Endothelial cell of umbilical vein (primary cell): ENCODE results near the gene ARHGAP10. TPM values are rescaled to one million over a fixed set of nuclear protein-coding genes. Genes with fewer than 3 reads are reported as not detected.

Experiments used
- BruUV-seq: library from RNA; stranded (reverse); fragments of 400-500 nt; replicated peaks from 2 replicates; lab custom pipeline; 2021; lab: Mats Ljungman, UMichigan
- CTCF ChIA-PET: fragments of 300-600, 350-600 bp; sonication (Branson Sonifier 250); formaldehyde crosslinking; loops from one replicate; lab custom pipeline; 2021; ENCODE audit warnings: antibody characterized with exemption, inconsistent platforms; lab: Charles Lee
- POLR2A ChIA-PET: fragments of 300-600, 350-600 bp; sonication (Branson Sonifier 250); formaldehyde crosslinking; loops from one replicate; lab custom pipeline; 2021; ENCODE audit warnings: antibody characterized with exemption, inconsistent platforms; lab: Charles Lee
- DNase-seq: peaks from one replicate; pipeline ENCODE4 v3.0.0-alpha.2; 2011; ENCODE audit warnings: low read depth, low spot score
- FAIRE-seq: peaks from 2 replicates; lab custom pipeline; 2011; peaks lifted over from hg19 to GRCh38; lab: Jason Lieb, UNC
- H2AFZ ChIP-seq: 2 replicates; pipeline ENCODE4 v1.6.0; 2012; ENCODE audit warnings: low read depth, low read length, control low read depth, inconsistent platforms
- H3K27ac ChIP-seq: 2 replicates; pipeline ENCODE4 v1.5.1; 2011; ENCODE audit warnings: low read depth, mild to moderate bottlenecking, control low read depth, low read length, moderate library complexity; ENCODE audit not compliant: insufficient read depth
- H3K27me3 ChIP-seq, 2 experiments: 2 replicates each; pipeline versions ENCODE4 v1.6.0 to v1.6.1; 2011; ENCODE audit warnings: low read length in 2 of 2, mixed read lengths in 1 of 2; ENCODE audit not compliant: control insufficient read depth in 2 of 2, insufficient read depth in 2 of 2
- H3K36me3 ChIP-seq, 2 experiments: 2 replicates in 1 of 2; 3 replicates in 1 of 2; pipeline ENCODE4 v1.5.1; 2011; ENCODE audit warnings: low read length in 2 of 2, mild to moderate bottlenecking in 1 of 2, moderate library complexity in 1 of 2; ENCODE audit not compliant: control insufficient read depth in 2 of 2, insufficient read depth in 2 of 2; ENCODE audit errors: extremely low read depth in 1 of 2
- H3K4me1 ChIP-seq: 3 replicates; pipeline ENCODE4 v1.5.1; 2011; ENCODE audit warnings: mild to moderate bottlenecking, low read length; ENCODE audit not compliant: control insufficient read depth, insufficient read depth; ENCODE audit errors: extremely low read depth
- H3K4me2 ChIP-seq: 2 replicates; pipeline ENCODE4 v1.6.1; 2011; ENCODE audit warnings: low read length, control low read depth, mixed read lengths; ENCODE audit not compliant: insufficient read depth
- H3K4me3 ChIP-seq, 3 experiments: fragments of 200-600 bp in 1 of 3; sonication (generic), shearing (Covaris generic) in 1 of 3; replicated peaks in 1 of 3; 2 replicates each; pipeline ENCODE4 v1.5.1; 2011 to 2016; ENCODE audit warnings: control low read depth in 3 of 3, low read length in 3 of 3, mild to moderate bottlenecking in 2 of 3, inconsistent platforms in 1 of 3, low read depth in 1 of 3, moderate library complexity in 1 of 3; ENCODE audit not compliant: insufficient read depth in 1 of 3
- H3K79me2 ChIP-seq: 2 replicates; pipeline ENCODE4 v1.6.0; 2012; ENCODE audit warnings: low read length, inconsistent platforms; ENCODE audit not compliant: control insufficient read depth, insufficient read depth
- H3K9ac ChIP-seq: replicated peaks from 2 replicates; pipeline ENCODE3; 2011; ENCODE audit warnings: low read length, control low read depth; ENCODE audit not compliant: insufficient read depth; ENCODE audit errors: extremely low read depth
- H3K9me1 ChIP-seq: replicated peaks from 3 replicates; pipeline ENCODE4 v1.6.0; 2011; ENCODE audit warnings: mild to moderate bottlenecking, low read length; ENCODE audit not compliant: control insufficient read depth, insufficient read depth; ENCODE audit errors: extremely low read depth
- H3K9me3 ChIP-seq: replicated peaks from 2 replicates; pipeline ENCODE4 v1.5.1; 2012; ENCODE audit warnings: low read length, inconsistent platforms; ENCODE audit not compliant: control insufficient read depth, insufficient read depth
- H4K20me1 ChIP-seq: replicated peaks from 2 replicates; pipeline ENCODE3; 2011; ENCODE audit warnings: mild to moderate bottlenecking, low read length; ENCODE audit not compliant: control insufficient read depth, insufficient read depth; ENCODE audit errors: extremely low read depth
- FOS ChIP-seq: IDR thresholded peaks from 2 replicates; pipeline ENCODE4 v1.6.1; 2011; ENCODE audit warnings: mild to moderate bottlenecking, low read length, moderate library complexity, borderline replicate concordance; ENCODE audit not compliant: insufficient read depth
- GATA2 ChIP-seq: IDR thresholded peaks from 2 replicates; pipeline ENCODE4 v1.7.0; 2011; ENCODE audit warnings: low read depth, mild to moderate bottlenecking, moderate library complexity, mixed read lengths, low read length; ENCODE audit not compliant: insufficient read length, insufficient read depth
- JUN ChIP-seq: IDR thresholded peaks from 2 replicates; pipeline ENCODE4 v1.6.1; 2011; ENCODE audit warnings: borderline replicate concordance, low read depth; ENCODE audit not compliant: insufficient read length, insufficient read depth
- POLR2A ChIP-seq: IDR thresholded peaks from 2 replicates; pipeline ENCODE4 v1.6.1; 2012; ENCODE audit warnings: low read depth, mild to moderate bottlenecking, control low read depth, low read length
- POLR2AphosphoS5 ChIP-seq: IDR thresholded peaks from 2 replicates; pipeline ENCODE4 v1.6.1; 2012; ENCODE audit warnings: low read depth, mild to moderate bottlenecking, control low read depth, low read length, moderate library complexity; ENCODE audit not compliant: insufficient read depth
- dilution Hi-C: fragments of 300-500 bp; cut with MboI; formaldehyde crosslinking; loops from one replicate; pipeline ENCODE4 v1.15.0; 2019; ENCODE audit warnings: low sequenced_read_pairs; ENCODE audit not compliant: extremely low pct_ligation_motif_present
- intact Hi-C: fragments of 100-400 bp; cut with micrococcal nuclease; formaldehyde crosslinking; loops from one replicate; pipeline ENCODE4 v1.10.0; 2022
- microRNA-seq: library from miRNA; unstranded; fragments of <30 nt; microRNA quantifications from one replicate; pipeline ENCODE4 v1.2.0, GENCODE V29; 2021; ENCODE audit warnings: borderline number of aligned reads, borderline replicate concordance
- polyA plus RNA-seq, 4 experiments: library from polyadenylated mRNA; depleted of rRNA in 3 of 4; stranded (reverse) in 3 of 4; unstranded in 1 of 4; fragments of >200 nt; gene quantifications; 2 replicates each; pipeline versions ENCODE4 v1.2.1 to v1.2.3, GENCODE V29; 2011 to 2012; ENCODE audit warnings: missing spikeins in 1 of 4
- small RNA-seq: library from RNA; depleted of rRNA; stranded (forward); fragments of <200 nt; gene quantifications from one replicate; pipeline ENCODE3, GENCODE V24; 2012; ENCODE audit warnings: low replicate concordance, low read depth; ENCODE audit not compliant: insufficient read depth, insufficient read length
- total RNA-seq: library from RNA; stranded (reverse); gene quantifications from 2 replicates; pipeline ENCODE4 v1.2.3, GENCODE V29; 2021
- TF ChIP-seq, protein P1 (sequence below), 2 donors: IDR thresholded peaks; 1 replicate in 1 of 2; 2 replicates in 1 of 2; pipeline ENCODE4 v1.5.1; 2011; ENCODE audit warnings: low read length in 2 of 2, mild to moderate bottlenecking in 2 of 2, moderate library complexity in 2 of 2, control low read depth in 1 of 2, inconsistent platforms in 1 of 2, low read depth in 1 of 2; ENCODE audit not compliant: insufficient read depth in 1 of 2; ENCODE audit errors: extremely low read depth in 1 of 2

Gene ARHGAP10
- total and polyA plus RNA-seq, 2 donors (not counting 3 experiments of a cell fraction or from before 2014, with no cell fraction given): 20.4 to 36.7 TPM

- no peak for TF ChIP-seq JUN
- TF ChIP-seq POLR2AphosphoS5: no peak
- no peak for TF ChIP-seq POLR2A
- TF ChIP-seq GATA2: no peak
- TF ChIP-seq FOS: no peak
- TF ChIP-seq, protein P1, sequence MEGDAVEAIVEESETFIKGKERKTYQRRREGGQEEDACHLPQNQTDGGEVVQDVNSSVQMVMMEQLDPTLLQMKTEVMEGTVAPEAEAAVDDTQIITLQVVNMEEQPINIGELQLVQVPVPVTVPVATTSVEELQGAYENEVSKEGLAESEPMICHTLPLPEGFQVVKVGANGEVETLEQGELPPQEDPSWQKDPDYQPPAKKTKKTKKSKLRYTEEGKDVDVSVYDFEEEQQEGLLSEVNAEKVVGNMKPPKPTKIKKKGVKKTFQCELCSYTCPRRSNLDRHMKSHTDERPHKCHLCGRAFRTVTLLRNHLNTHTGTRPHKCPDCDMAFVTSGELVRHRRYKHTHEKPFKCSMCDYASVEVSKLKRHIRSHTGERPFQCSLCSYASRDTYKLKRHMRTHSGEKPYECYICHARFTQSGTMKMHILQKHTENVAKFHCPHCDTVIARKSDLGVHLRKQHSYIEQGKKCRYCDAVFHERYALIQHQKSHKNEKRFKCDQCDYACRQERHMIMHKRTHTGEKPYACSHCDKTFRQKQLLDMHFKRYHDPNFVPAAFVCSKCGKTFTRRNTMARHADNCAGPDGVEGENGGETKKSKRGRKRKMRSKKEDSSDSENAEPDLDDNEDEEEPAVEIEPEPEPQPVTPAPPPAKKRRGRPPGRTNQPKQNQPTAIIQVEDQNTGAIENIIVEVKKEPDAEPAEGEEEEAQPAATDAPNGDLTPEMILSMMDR (IDR thresholded peaks at IDR 0.05; ENCODE audit: extremely low read depth in 1 of 2, insufficient read depth in 1 of 2, low read depth in 1 of 2, low read length in 2 of 2): no peak
- dilution Hi-C loops (no loop called here), intact Hi-C loops (no loop called here)
- Histone ChIP-seq H3K27ac (no peak overlapping the region), H3K9ac (no peak overlapping the region), H3K9me3 (no peaks in the 10 kb centered on the region), H3K79me2 (no peaks in the 10 kb centered on the region), H3K4me1 (no peaks in the 10 kb centered on the region), H3K9me1 (no peaks in the 10 kb centered on the region), H3K4me3 (no peak overlapping the region), H4K20me1 (no peaks in the 10 kb centered on the region), H3K27me3 (no peaks in the 10 kb centered on the region), H3K36me3 (no peaks in the 10 kb centered on the region), H3K4me2 (no peak overlapping the region), H2AFZ (no peak overlapping the region)
- DNase-seq: no peak
- no peak for FAIRE-seq
- POLR2A ChIA-PET: no interaction called here
- no TSS peak for BruUV-seq
- CTCF ChIA-PET: no interaction called here
These were observed 388.3 kb downstream of the ARHGAP10 start for GRCh38 chr4:148120216-148120615.

Small RNA genes within 50 kb of the gene (microRNA-seq; reads per million reads assigned to microRNA genes)
- not detected for gene MIR4799

Small RNA genes within 50 kb of the gene (small RNA-seq; reads per million reads assigned to genes)
- not detected for gene MIR4799
- not detected for gene RN7SL254P
- not detected for gene RNA5SP165

Other genes starting within 250 kb of the ARHGAP10 start
- gene TMEM184C, start 114.7 kb upstream of the ARHGAP10 start, total RNA-seq: 27.1 and 29.2 TPM in 2 replicates
- gene TMEM184C, start 114.7 kb upstream of the ARHGAP10 start, polyA plus RNA-seq: 8.4 and 10.3 TPM in 2 replicates
- gene PRMT9, start 47.9 kb upstream of the ARHGAP10 start, total RNA-seq: 8.2 and 9.0 TPM in 2 replicates
- gene PRMT9, start 47.9 kb upstream of the ARHGAP10 start, polyA plus RNA-seq: 3.2 TPM in 2 replicates